H9 (cell line): ENCODE data around the gene FRRS1. TPM values are rescaled to one million over a fixed set of nuclear protein-coding genes. Genes with fewer than 3 reads are reported as not detected.

Experiments used
- DNase-seq: peaks from one replicate; pipeline ENCODE4 v3.0.0-alpha.2; 2017
- H2AFZ ChIP-seq: one replicate; pipeline ENCODE4 v1.6.1; 2013; ENCODE audit warnings: mild to moderate bottlenecking, low read length, control low read depth, moderate library complexity
- H2AK5ac ChIP-seq: 2 replicates; pipeline ENCODE4 v1.6.1; 2013; ENCODE audit warnings: low read length, control low read depth, mixed read lengths; ENCODE audit not compliant: insufficient read length
- H2BK120ac ChIP-seq: one replicate; pipeline ENCODE4 v1.6.1; 2013; ENCODE audit warnings: low read depth, mild to moderate bottlenecking, low read length, control low read depth, inconsistent platforms; ENCODE audit not compliant: poor library complexity, severe bottlenecking
- H2BK12ac ChIP-seq: 2 replicates; pipeline ENCODE4 v1.6.1; 2013; ENCODE audit warnings: low read length, control low read depth, mixed read lengths, low read depth; ENCODE audit not compliant: insufficient read length
- H2BK15ac ChIP-seq: 2 replicates; pipeline ENCODE4 v1.6.1; 2013; ENCODE audit warnings: low read depth, low read length, control low read depth
- H2BK20ac ChIP-seq: one replicate; pipeline ENCODE4 v1.6.1; 2013; ENCODE audit warnings: low read depth, mild to moderate bottlenecking, low read length, control low read depth, inconsistent platforms; ENCODE audit not compliant: poor library complexity, severe bottlenecking
- H2BK5ac ChIP-seq: 2 replicates; pipeline ENCODE4 v1.6.1; 2013; ENCODE audit warnings: low read length, control low read depth, mixed read lengths; ENCODE audit not compliant: insufficient read length
- H3K14ac ChIP-seq: 2 replicates; pipeline ENCODE4 v1.6.1; 2013; ENCODE audit warnings: low read length, control low read depth; ENCODE audit not compliant: insufficient read depth
- H3K18ac ChIP-seq: 2 replicates; pipeline ENCODE4 v1.6.1; 2013; ENCODE audit warnings: low read depth, mild to moderate bottlenecking, mixed read lengths, low read length, control low read depth; ENCODE audit not compliant: insufficient read length
- H3K23ac ChIP-seq: 2 replicates; pipeline ENCODE4 v1.6.1; 2013; ENCODE audit warnings: low read length, control low read depth, mixed read lengths, low read depth; ENCODE audit not compliant: insufficient read length
- H3K23me2 ChIP-seq: 2 replicates; pipeline ENCODE4 v1.6.1; 2013; ENCODE audit warnings: low read depth, mild to moderate bottlenecking, mixed read lengths, low read length, control low read depth; ENCODE audit not compliant: insufficient read length, poor library complexity, severe bottlenecking
- H3K27ac ChIP-seq: 2 replicates; pipeline ENCODE4 v1.5.1; 2013; ENCODE audit warnings: low read length, control low read depth, mixed read lengths, low read depth; ENCODE audit not compliant: insufficient read length
- H3K27me3 ChIP-seq: 2 replicates; pipeline ENCODE4 v1.6.1; 2013; ENCODE audit warnings: low read length, control low read depth, inconsistent platforms; ENCODE audit not compliant: insufficient read depth
- H3K4ac ChIP-seq: 2 replicates; pipeline ENCODE4 v1.6.1; 2013; ENCODE audit warnings: low read depth, mild to moderate bottlenecking, control low read depth, inconsistent platforms, low read length, moderate library complexity
- H3K4me1 ChIP-seq: 2 replicates; pipeline ENCODE4 v1.6.1; 2013; ENCODE audit warnings: low read length, control low read depth, inconsistent platforms; ENCODE audit not compliant: insufficient read depth
- H3K4me2 ChIP-seq: 2 replicates; pipeline ENCODE4 v1.6.1; 2013; ENCODE audit warnings: low read length, control low read depth, mixed read lengths; ENCODE audit not compliant: insufficient read length, insufficient read depth
- H3K56ac ChIP-seq: 2 replicates; pipeline ENCODE4 v1.6.1; 2013; ENCODE audit warnings: low read depth, mild to moderate bottlenecking, mixed read lengths, low read length, control low read depth; ENCODE audit not compliant: insufficient read length
- H3K79me1 ChIP-seq: 2 replicates; pipeline ENCODE4 v1.6.1; 2013; ENCODE audit warnings: low read depth, mild to moderate bottlenecking, moderate library complexity, low read length, control low read depth, inconsistent platforms; ENCODE audit not compliant: insufficient read depth, poor library complexity, severe bottlenecking
- H3K79me2 ChIP-seq: 2 replicates; pipeline ENCODE4 v1.6.1; 2013; ENCODE audit warnings: low read length, control low read depth, inconsistent platforms; ENCODE audit not compliant: insufficient read depth
- H3K9ac ChIP-seq: 2 replicates; pipeline ENCODE4 v1.6.1; 2013; ENCODE audit warnings: low read length, control low read depth, mixed read lengths; ENCODE audit not compliant: insufficient read length; ENCODE audit errors: extremely low read depth
- H3K9me3 ChIP-seq: one replicate; pipeline ENCODE4 v1.6.1; 2013; ENCODE audit warnings: low read depth, low read length, inconsistent platforms; ENCODE audit not compliant: control insufficient read depth
- H3T11ph ChIP-seq: one replicate; pipeline ENCODE4 v1.6.1; 2013; ENCODE audit warnings: mild to moderate bottlenecking, low read length, control low read depth, inconsistent platforms
- H4K20me1 ChIP-seq: one replicate; pipeline ENCODE4 v1.6.1; 2013; ENCODE audit not compliant: control insufficient read depth, insufficient read length, insufficient read depth
- H4K5ac ChIP-seq: 2 replicates; pipeline ENCODE4 v1.6.1; 2013; ENCODE audit warnings: low read depth, mild to moderate bottlenecking, mixed read lengths, low read length, control low read depth; ENCODE audit not compliant: insufficient read length
- H4K8ac ChIP-seq: replicated peaks from 2 replicates; pipeline ENCODE4 v1.6.1; 2013; ENCODE audit warnings: low read length, control low read depth, mixed read lengths, low read depth; ENCODE audit not compliant: insufficient read length
- H4K91ac ChIP-seq: 2 replicates; pipeline ENCODE4 v1.6.1; 2013; ENCODE audit warnings: low read depth, mild to moderate bottlenecking, moderate library complexity, mixed read lengths, low read length, control low read depth; ENCODE audit not compliant: insufficient read length
- H3K27ac Mint-ChIP-seq, 3 experiments: 2 replicates in 2 of 3; 3 replicates in 1 of 3; pipeline ENCODE4 v1.8.0; 2020 to 2021; ENCODE audit warnings: mixed read lengths in 3 of 3, mild to moderate bottlenecking in 1 of 3, moderate library complexity in 1 of 3
- H3K27me3 Mint-ChIP-seq: 2 replicates; pipeline ENCODE4 v1.8.0; 2021; ENCODE audit warnings: low read depth, mild to moderate bottlenecking, moderate library complexity, mixed read lengths
- H3K36me3 Mint-ChIP-seq, 3 experiments: 2 replicates in 2 of 3; 3 replicates in 1 of 3; pipeline ENCODE4 v1.8.0; 2020 to 2021; ENCODE audit warnings: low read depth in 3 of 3, mixed read lengths in 3 of 3; ENCODE audit not compliant: insufficient read depth in 1 of 3
- H3K4me1 Mint-ChIP-seq, 2 experiments: 2 replicates each; pipeline ENCODE4 v1.8.0; 2020; ENCODE audit warnings: mixed read lengths in 2 of 2
- H3K4me3 Mint-ChIP-seq, 2 experiments: 2 replicates in 1 of 2; 3 replicates in 1 of 2; pipeline ENCODE4 v1.8.0; 2020 to 2021; ENCODE audit warnings: mild to moderate bottlenecking in 2 of 2, mixed read lengths in 2 of 2, moderate library complexity in 1 of 2
- H3K9me3 Mint-ChIP-seq, 2 experiments: 2 replicates in 1 of 2; 3 replicates in 1 of 2; pipeline ENCODE4 v1.8.0; 2020; ENCODE audit warnings: mild to moderate bottlenecking in 2 of 2, mixed read lengths in 2 of 2, moderate library complexity in 1 of 2
- CTCF ChIP-seq: fragments of 200-600 bp; sonication (generic); conservative IDR thresholded peaks from 3 replicates; pipeline ENCODE4 v1.8.0; 2021; ENCODE audit warnings: antibody characterized with exemption, mild to moderate bottlenecking
- WGBS: extraction: QIAGEN DNeasy Blood & Tissue Kit; methylation state at CpG from one replicate; pipeline ENCODE4 v1.1.7; 2013; ENCODE audit warnings: missing lambda C conversion rate, low lambda C conversion rate, mixed read lengths; ENCODE audit not compliant: insufficient read length; ENCODE audit errors: extremely low coverage; 5-methylcytosine and 5-hydroxymethylcytosine counted together
- total RNA-seq: library from RNA; stranded (reverse); gene quantifications from 2 replicates; pipeline ENCODE4 v1.2.1, GENCODE V29; 2021

Gene FRRS1
- total RNA-seq, 1 experiment from 2014 or later = 5.6 TPM

- Histone ChIP-seq H3K9me3 (no peaks in the 10 kb centered on the region), H3K79me1 (no peaks in the 10 kb centered on the region), H3K9ac (no peak overlapping the region), H3K14ac (no peak overlapping the region), H3K4me1 (no peaks in the 10 kb centered on the region), H4K5ac (no peak overlapping the region), H3K27ac (no peak overlapping the region), H4K20me1 (peaks cover 2% of the 10 kb centered on the region), H3K23ac (no peak overlapping the region), H2AFZ (no peak overlapping the region), H2BK120ac (no peak overlapping the region), H2AK5ac (no peak overlapping the region), H3K79me2 (no peaks in the 10 kb centered on the region), H3K27me3 (no peaks in the 10 kb centered on the region), H3T11ph (no peak overlapping the region), H3K56ac (no peak overlapping the region), H3K18ac (no peak overlapping the region), H3K4me2 (no peak overlapping the region), H2BK15ac (no peak overlapping the region), H4K91ac (no peak overlapping the region), H3K4ac (no peak overlapping the region), H2BK12ac (no peak overlapping the region), H3K23me2 (no peaks in the 10 kb centered on the region), H4K8ac (no peak overlapping the region), H2BK20ac (no peak overlapping the region), H2BK5ac (no peak overlapping the region)
- H3K4me3 Mint-ChIP-seq = no peak overlapping the region
- no CpG with 5 or more reads among the region's 1 CpG for WGBS
- TF ChIP-seq CTCF = no peak
- peaks cover 1% of the 10 kb centered on the region; the same call in 1 of the 2 replicates for H3K27me3 Mint-ChIP-seq
- no peaks in the 10 kb centered on the region for H3K36me3 Mint-ChIP-seq
- no peak overlapping the region for H3K27ac Mint-ChIP-seq
- no peaks in the 10 kb centered on the region for H3K9me3 Mint-ChIP-seq
- no peak for DNase-seq
- H3K4me1 Mint-ChIP-seq = no peaks in the 10 kb centered on the region
These were observed 16.0 kb upstream of the FRRS1 start for GRCh38 chr1:99782397-99782796.
